Kidney epithelial cell (primary cell): Measurements from ENCODE around the gene LDLRAP1. TPM values are rescaled to one million over a fixed set of nuclear protein-coding genes. Genes with fewer than 3 reads are reported as not detected.

Experiments
- DNase-seq: peaks from one replicate; pipeline ENCODE4 v3.0.0-alpha.2; 2010; ENCODE audit warnings: low read depth
- H3K27me3 ChIP-seq: 2 replicates; pipeline ENCODE4 v1.6.0; 2011; ENCODE audit warnings: low read length; ENCODE audit not compliant: control insufficient read depth, insufficient read depth
- H3K36me3 ChIP-seq: 2 replicates; pipeline ENCODE4 v1.5.1; 2011; ENCODE audit warnings: low read length; ENCODE audit not compliant: control insufficient read depth, insufficient read depth
- H3K4me3 ChIP-seq: 2 replicates; pipeline ENCODE4 v1.5.1; 2011; ENCODE audit warnings: low read depth, mild to moderate bottlenecking, control low read depth, low read length
- total RNA-seq: library from RNA; depleted of rRNA; stranded (reverse); fragments of >200 nt; gene quantifications from 2 replicates; pipeline ENCODE4 v1.2.3, GENCODE V29; 2015
- TF ChIP-seq, protein P1 (sequence below): IDR thresholded peaks from 2 replicates; pipeline ENCODE4 v1.5.1; 2011; ENCODE audit warnings: mild to moderate bottlenecking, moderate library complexity, low read length, control low read depth, inconsistent platforms; ENCODE audit not compliant: insufficient read depth, poor library complexity, severe bottlenecking

Gene LDLRAP1
- total RNA-seq, 1 donor from 2014 or later = 7.5 TPM

DNA sequence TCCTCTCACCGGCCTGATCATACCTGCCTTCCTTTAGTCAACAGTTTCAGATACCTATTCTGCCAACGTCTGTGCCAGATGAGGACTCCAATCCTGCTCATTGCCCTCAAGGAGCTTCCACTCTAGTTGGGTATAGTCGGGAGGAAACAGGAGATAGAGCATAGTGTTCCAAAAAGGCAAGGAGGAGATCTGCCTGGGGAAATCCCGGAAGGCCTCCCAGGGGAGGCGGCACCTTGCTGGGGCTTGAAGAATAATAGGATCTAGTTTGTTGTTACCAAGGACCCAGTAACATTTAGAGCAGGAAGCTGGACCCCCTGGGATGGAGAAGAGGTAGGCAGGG, 12.3 kb downstream of the LDLRAP1 start:
- TF ChIP-seq, protein P1, sequence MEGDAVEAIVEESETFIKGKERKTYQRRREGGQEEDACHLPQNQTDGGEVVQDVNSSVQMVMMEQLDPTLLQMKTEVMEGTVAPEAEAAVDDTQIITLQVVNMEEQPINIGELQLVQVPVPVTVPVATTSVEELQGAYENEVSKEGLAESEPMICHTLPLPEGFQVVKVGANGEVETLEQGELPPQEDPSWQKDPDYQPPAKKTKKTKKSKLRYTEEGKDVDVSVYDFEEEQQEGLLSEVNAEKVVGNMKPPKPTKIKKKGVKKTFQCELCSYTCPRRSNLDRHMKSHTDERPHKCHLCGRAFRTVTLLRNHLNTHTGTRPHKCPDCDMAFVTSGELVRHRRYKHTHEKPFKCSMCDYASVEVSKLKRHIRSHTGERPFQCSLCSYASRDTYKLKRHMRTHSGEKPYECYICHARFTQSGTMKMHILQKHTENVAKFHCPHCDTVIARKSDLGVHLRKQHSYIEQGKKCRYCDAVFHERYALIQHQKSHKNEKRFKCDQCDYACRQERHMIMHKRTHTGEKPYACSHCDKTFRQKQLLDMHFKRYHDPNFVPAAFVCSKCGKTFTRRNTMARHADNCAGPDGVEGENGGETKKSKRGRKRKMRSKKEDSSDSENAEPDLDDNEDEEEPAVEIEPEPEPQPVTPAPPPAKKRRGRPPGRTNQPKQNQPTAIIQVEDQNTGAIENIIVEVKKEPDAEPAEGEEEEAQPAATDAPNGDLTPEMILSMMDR = no peak
- no peaks in the 10 kb centered on the region for H3K36me3 ChIP-seq
- no peak for DNase-seq

DNA sequence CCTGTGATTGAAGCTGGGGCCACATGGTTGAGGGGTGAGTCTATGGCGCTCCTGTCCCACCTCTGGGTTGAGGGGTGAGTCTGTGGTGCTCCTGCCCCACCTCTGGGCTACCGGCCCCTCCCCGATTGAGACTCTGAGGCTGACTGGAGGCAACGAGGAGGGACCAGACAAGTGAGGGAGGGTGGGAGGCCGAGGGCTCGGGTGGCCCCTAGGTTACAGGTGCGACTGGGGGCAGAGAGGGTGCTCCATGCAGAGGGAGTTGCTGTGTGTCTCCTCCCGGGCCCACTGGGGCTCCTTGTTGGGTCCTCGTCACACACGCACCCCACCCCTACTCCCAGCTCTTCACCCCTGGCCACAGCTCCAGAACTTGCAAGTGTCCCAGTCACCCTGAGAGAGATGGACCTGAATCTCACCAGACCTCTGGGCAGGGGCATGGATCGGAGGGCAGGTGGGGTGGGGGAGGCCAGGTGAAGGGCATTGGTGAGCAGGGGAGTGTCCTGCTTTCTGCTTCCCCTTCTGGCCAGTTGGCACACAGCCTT, 12.8 kb downstream of the LDLRAP1 start:
- H3K36me3 ChIP-seq = no peaks in the 10 kb centered on the region
- no peak overlapping the region for H3K4me3 ChIP-seq
- no peak for DNase-seq
- TF ChIP-seq, protein P1 = no peak
- H3K27me3 ChIP-seq = no peaks in the 10 kb centered on the region

More for the DNA sequence above, 12.3 kb downstream of the LDLRAP1 start:
- H3K27me3 ChIP-seq = no peaks in the 10 kb centered on the region
- no peak overlapping the region for H3K4me3 ChIP-seq

DNA sequence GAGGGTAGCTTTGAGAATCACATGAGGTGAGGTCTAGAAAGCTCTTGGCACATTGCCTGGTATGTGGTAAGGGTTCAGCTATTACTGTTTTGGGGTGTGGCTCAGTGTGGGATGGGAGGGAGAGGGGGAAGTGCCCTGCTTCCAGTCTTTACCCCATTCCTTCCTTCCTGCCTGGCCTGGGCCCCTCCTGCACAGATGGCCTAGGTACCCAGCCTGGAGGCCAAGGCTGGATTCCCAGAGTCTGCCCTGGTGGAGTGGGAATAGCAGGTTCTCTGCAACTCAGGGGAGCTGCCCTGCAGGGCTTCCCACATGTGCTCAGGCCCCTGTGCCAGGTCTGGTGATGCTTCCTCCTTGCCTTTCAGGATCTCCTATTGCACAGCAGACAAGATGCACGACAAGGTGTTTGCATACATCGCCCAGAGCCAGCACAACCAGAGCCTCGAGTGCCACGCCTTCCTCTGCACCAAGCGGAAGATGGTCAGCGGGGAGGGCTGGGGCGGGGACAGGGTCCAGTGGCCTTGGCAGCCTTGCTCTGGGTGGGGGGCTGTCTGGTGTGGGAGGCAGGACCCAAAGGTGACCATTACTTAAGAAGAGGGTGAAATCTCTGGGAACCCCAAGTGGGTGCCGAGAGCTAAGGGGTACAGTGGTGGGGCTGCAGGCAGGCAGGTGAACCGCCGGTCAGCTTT, 13.5 kb downstream of the LDLRAP1 start:
- no peak overlapping the region for H3K4me3 ChIP-seq
- DNase-seq = no peak
- no peaks in the 10 kb centered on the region for H3K36me3 ChIP-seq
- H3K27me3 ChIP-seq = no peaks in the 10 kb centered on the region
- TF ChIP-seq, protein P1 = no peak

DNA sequence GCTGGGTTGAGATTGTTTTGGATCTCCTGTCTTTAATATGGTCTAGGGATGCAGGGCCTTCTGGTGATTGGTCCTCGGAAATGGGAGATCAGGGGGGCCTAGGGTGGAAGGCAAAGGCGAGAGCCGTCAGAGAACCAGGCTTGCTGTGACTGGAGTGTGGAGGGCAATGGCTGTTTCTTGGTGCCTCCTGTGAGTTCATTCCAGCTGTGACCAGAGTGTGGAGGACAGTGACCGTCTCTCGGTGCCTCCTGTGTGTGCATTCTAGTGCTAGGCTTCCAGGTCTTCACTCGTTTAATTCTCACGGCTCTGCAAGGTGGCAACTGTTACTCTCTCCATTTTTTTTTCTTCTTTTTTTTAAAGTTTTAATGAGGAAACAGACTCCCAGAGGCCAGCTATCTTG, 14.1 kb downstream of the LDLRAP1 start:
- Histone ChIP-seq H3K4me3 (no peak overlapping the region), H3K36me3 (no peaks in the 10 kb centered on the region), H3K27me3 (no peaks in the 10 kb centered on the region)
- TF ChIP-seq, protein P1 = no peak
- no peak for DNase-seq

DNA sequence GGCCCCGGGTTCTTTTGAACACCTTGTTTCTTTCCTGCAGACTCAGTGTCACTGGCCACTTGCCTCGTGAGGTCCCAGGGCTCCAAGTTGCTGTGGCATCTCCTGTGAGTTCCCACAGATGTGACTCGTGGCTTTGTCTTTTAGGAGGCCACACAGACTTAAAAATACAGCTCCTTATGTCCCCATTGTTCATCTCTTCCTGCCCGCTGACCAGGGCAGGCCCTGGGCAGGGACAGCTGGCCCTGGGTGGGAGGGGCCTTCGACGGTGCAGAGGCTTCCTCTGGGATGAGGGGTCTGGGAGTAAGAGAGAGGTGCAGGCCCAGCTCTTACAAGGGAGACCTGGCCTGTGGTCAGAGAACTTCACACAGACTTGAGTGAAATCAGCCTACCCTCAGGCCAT, 15.6 kb downstream of the LDLRAP1 start:
- Histone ChIP-seq H3K27me3 (no peaks in the 10 kb centered on the region), H3K36me3 (no peaks in the 10 kb centered on the region), H3K4me3 (no peak overlapping the region)
- no peak for DNase-seq
- TF ChIP-seq, protein P1 = no peak

DNA sequence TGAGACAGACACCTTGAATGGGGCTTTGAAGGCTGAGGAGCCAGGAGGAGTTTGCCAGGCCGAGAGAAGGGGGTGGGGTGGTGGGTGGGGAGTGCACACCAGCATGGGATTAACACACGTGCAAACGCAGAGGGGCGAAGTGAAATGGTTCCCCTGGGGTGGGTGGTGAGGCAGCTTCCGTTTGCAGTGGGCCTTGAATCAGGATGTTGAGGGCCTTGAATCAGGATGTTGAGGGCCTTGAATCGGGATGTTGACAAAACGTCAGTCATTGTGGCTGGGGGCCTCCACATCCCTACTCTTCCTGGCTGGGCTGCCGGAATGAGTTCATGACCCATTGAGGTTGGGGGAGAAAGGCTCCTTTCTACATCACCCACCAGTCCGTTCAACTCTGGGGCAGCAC, 16.6 kb downstream of the LDLRAP1 start:
- no peaks in the 10 kb centered on the region for H3K27me3 ChIP-seq
- TF ChIP-seq, protein P1 = no peak
- no peak overlapping the region for H3K4me3 ChIP-seq
- H3K36me3 ChIP-seq = no peaks in the 10 kb centered on the region
- DNase-seq = no peak
